IMR-90 (cell line): Measurements from ENCODE around the gene ZNF776. TPM values are rescaled to one million over a fixed set of nuclear protein-coding genes. Genes with fewer than 3 reads are reported as not detected.

Experiments
- ATAC-seq: fragments of 200-7000 bp; cut with Tn5 transposase; 2 replicates; pipeline ENCODE4 v1.9.1; 2020; ENCODE audit warnings: low read depth, mild to moderate bottlenecking, moderate library complexity
- BruUV-seq: library from RNA; stranded (reverse); fragments of 400-500 nt; replicated peaks from 2 replicates; lab custom pipeline; 2021; lab: Mats Ljungman, UMichigan
- CTCF ChIA-PET: fragments of 300-600 bp; formaldehyde crosslinking; extraction: SDS; loops from one replicate; lab custom pipeline; 2021; ENCODE audit warnings: antibody characterized with exemption; lab: Yijun Ruan, JAX
- POLR2A ChIA-PET: fragments of 300-600 bp; sonication (Branson Sonifier 250); formaldehyde crosslinking; loops from one replicate; lab custom pipeline; 2022; ENCODE audit warnings: antibody characterized with exemption; ENCODE audit not compliant: unreplicated experiment; lab: Charles Lee
- DNase-seq: peaks from one replicate; pipeline ENCODE4 v3.0.0; 2013
- H2AFZ ChIP-seq: replicated peaks from 2 replicates; pipeline ENCODE3; 2013; ENCODE audit warnings: low read length, mild to moderate bottlenecking; ENCODE audit not compliant: poor library complexity
- H2AK5ac ChIP-seq: 2 replicates; pipeline ENCODE4 v1.6.1; 2013; ENCODE audit warnings: low read depth, low read length, inconsistent platforms
- H2AK9ac ChIP-seq: replicated peaks from 2 replicates; pipeline ENCODE3; 2013; ENCODE audit warnings: mild to moderate bottlenecking, low read depth, low read length, moderate library complexity; ENCODE audit not compliant: poor library complexity
- H2BK120ac ChIP-seq: 2 replicates; pipeline ENCODE4 v1.6.1; 2013; ENCODE audit warnings: low read depth, low read length, inconsistent platforms
- H2BK15ac ChIP-seq: 3 replicates; pipeline ENCODE4 v1.6.1; 2013; ENCODE audit warnings: low read depth, low read length, inconsistent platforms
- H2BK20ac ChIP-seq: 2 replicates; pipeline ENCODE4 v1.6.1; 2013; ENCODE audit warnings: low read depth, mild to moderate bottlenecking, inconsistent platforms, low read length, moderate library complexity
- H2BK5ac ChIP-seq: 2 replicates; pipeline ENCODE4 v1.6.1; 2013; ENCODE audit warnings: mild to moderate bottlenecking, low read depth, low read length, inconsistent platforms; ENCODE audit not compliant: poor library complexity, severe bottlenecking
- H3K14ac ChIP-seq: replicated peaks from 2 replicates; pipeline ENCODE4 v1.6.1; 2013; ENCODE audit warnings: low read depth, low read length, inconsistent platforms
- H3K18ac ChIP-seq: 2 replicates; pipeline ENCODE4 v1.6.1; 2013; ENCODE audit warnings: low read depth, low read length, control low read depth
- H3K23ac ChIP-seq: 2 replicates; pipeline ENCODE4 v1.6.1; 2013; ENCODE audit warnings: low read depth, low read length, inconsistent platforms
- H3K27ac ChIP-seq: 2 replicates; pipeline ENCODE4 v1.5.1; 2013; ENCODE audit warnings: mild to moderate bottlenecking, control low read depth, low read length; ENCODE audit not compliant: insufficient read depth
- H3K27me3 ChIP-seq: 2 replicates; pipeline ENCODE4 v1.6.1; 2013; ENCODE audit warnings: low read length; ENCODE audit not compliant: control insufficient read depth, insufficient read depth
- H3K36me3 ChIP-seq: 2 replicates; pipeline ENCODE4 v1.6.1; 2013; ENCODE audit warnings: low read length, mixed read lengths; ENCODE audit not compliant: control insufficient read depth, insufficient read depth
- H3K4ac ChIP-seq: 2 replicates; pipeline ENCODE4 v1.6.1; 2013; ENCODE audit warnings: low read depth, low read length, inconsistent platforms
- H3K4me1 ChIP-seq: 2 replicates; pipeline ENCODE4 v1.6.1; 2013; ENCODE audit warnings: low read length, mixed read lengths; ENCODE audit not compliant: control insufficient read depth, insufficient read depth
- H3K4me2 ChIP-seq: 2 replicates; pipeline ENCODE4 v1.6.1; 2013; ENCODE audit warnings: low read depth, mild to moderate bottlenecking, control low read depth, low read length, moderate library complexity
- H3K4me3 ChIP-seq: 2 replicates; pipeline ENCODE4 v1.5.1; 2013; ENCODE audit warnings: low read depth, mild to moderate bottlenecking, control low read depth, low read length, moderate library complexity; ENCODE audit not compliant: insufficient read depth
- H3K56ac ChIP-seq: 2 replicates; pipeline ENCODE4 v1.6.1; 2013; ENCODE audit warnings: low read length, inconsistent platforms; ENCODE audit not compliant: insufficient read depth; ENCODE audit errors: extremely low read depth
- H3K79me1 ChIP-seq, 2 experiments: 2 replicates each; pipeline ENCODE4 v1.6.1; 2013; ENCODE audit warnings: low read length in 2 of 2, inconsistent platforms in 1 of 2, low read depth in 1 of 2
- H3K9ac ChIP-seq: 2 replicates; pipeline ENCODE4 v1.6.1; 2013; ENCODE audit warnings: low read depth, low read length, control low read depth
- H3K9me1 ChIP-seq: 2 replicates; pipeline ENCODE4 v1.6.1; 2013; ENCODE audit warnings: low read length, inconsistent platforms; ENCODE audit not compliant: insufficient read depth
- H3K9me3 ChIP-seq: 2 replicates; pipeline ENCODE4 v1.6.1; 2013; ENCODE audit warnings: low read length; ENCODE audit not compliant: control insufficient read depth, insufficient read depth
- H4K20me1 ChIP-seq: 2 replicates; pipeline ENCODE4 v1.6.1; 2013; ENCODE audit warnings: low read length, inconsistent platforms; ENCODE audit not compliant: insufficient read depth
- H4K5ac ChIP-seq: 2 replicates; pipeline ENCODE4 v1.6.1; 2013; ENCODE audit warnings: mild to moderate bottlenecking, low read depth, low read length, control low read depth
- H4K8ac ChIP-seq, 2 experiments: 2 replicates each; pipeline ENCODE4 v1.6.1; 2013; ENCODE audit warnings: low read depth in 2 of 2, low read length in 2 of 2, control low read depth in 1 of 2, inconsistent platforms in 1 of 2
- H4K91ac ChIP-seq: 2 replicates; pipeline ENCODE4 v1.6.1; 2013; ENCODE audit warnings: low read depth, low read length, inconsistent platforms; ENCODE audit not compliant: insufficient read depth
- CEBPB ChIP-seq: IDR thresholded peaks from 2 replicates; pipeline ENCODE4 v1.6.1; 2012; ENCODE audit warnings: low read depth, low read length, improper control_type of control experiment
- CHD1 ChIP-seq: IDR thresholded peaks from 2 replicates; pipeline ENCODE4 v1.6.1; 2012; ENCODE audit warnings: low read depth, low read length, improper control_type of control experiment
- MAFK ChIP-seq: IDR thresholded peaks from 2 replicates; pipeline ENCODE4 v1.6.1; 2012; ENCODE audit warnings: low read depth, low read length, improper control_type of control experiment
- RFX5 ChIP-seq: IDR thresholded peaks from 2 replicates; pipeline ENCODE4 v1.8.0; 2012; ENCODE audit warnings: low read depth, mild to moderate bottlenecking, low read length, moderate library complexity
- WGBS, 2 experiments: methylation state at CpG; one replicate each; pipeline versions ENCODE4 v1.1.5 to v1.1.7; 2013; ENCODE audit warnings: missing lambda C conversion rate in 2 of 2; ENCODE audit not compliant: insufficient read length in 1 of 2; ENCODE audit errors: extremely low coverage in 2 of 2; 5-methylcytosine and 5-hydroxymethylcytosine counted together
- dilution Hi-C: fragments of 300-500 bp; cut with HindIII; formaldehyde crosslinking; loops from one replicate; pipeline ENCODE4 v1.14.3; 2018; ENCODE audit warnings: low sequenced_read_pairs; ENCODE audit not compliant: unreplicated experiment
- in situ Hi-C: fragments of 300-500 bp; cut with MboI; formaldehyde crosslinking; loops from 3 replicates; pipeline ENCODE4 v1.14.3; 2019; ENCODE audit warnings: low sequenced_read_pairs, inconsistent platforms, mixed read lengths
- intact Hi-C: fragments of 100-400 bp; cut with micrococcal nuclease; formaldehyde crosslinking; loops from 2 replicates; pipeline ENCODE4 v1.10.0; 2022
- polyA plus RNA-seq, 3 experiments: library from polyadenylated mRNA; depleted of rRNA; stranded (reverse); fragments of >200 nt; gene quantifications; 2 replicates each; pipeline ENCODE4 v1.2.3, GENCODE V29; 2012; ENCODE audit warnings: low replicate concordance in 1 of 3
- total RNA-seq: library from RNA; depleted of rRNA; stranded (reverse); fragments of >200 nt; gene quantifications from 2 replicates; pipeline ENCODE4 v1.2.3, GENCODE V29; 2012
- TF ChIP-seq, protein P1 (sequence below): fragments of 150-350 bp; IDR thresholded peaks from 2 replicates; pipeline ENCODE4 v1.6.1; 2016; ENCODE audit warnings: low read depth, mild to moderate bottlenecking, low read length, moderate library complexity, borderline replicate concordance
- TF ChIP-seq, protein P2 (sequence below): conservative IDR thresholded peaks from 2 replicates; pipeline ENCODE4 v1.5.1; 2012; ENCODE audit warnings: mild to moderate bottlenecking, low read depth, low read length, improper control_type of control experiment

Gene ZNF776
- total and polyA plus RNA-seq, 2 of the 4 experiments (the other 2 are of a cell fraction) = 4.3 to 14.3 TPM

- TF ChIP-seq MAFK (no peak), CHD1 (no peak)
These were observed 57.1 kb downstream of the ZNF776 start (continued) for GRCh38 chr19:57803594-57804325.

- H3K4me1 ChIP-seq = peaks cover 2% of the 10 kb centered on the region; the same call in 1 of the 2 replicates
- no peaks in the 10 kb centered on the region for H3K9me3 ChIP-seq
- intact Hi-C loops = no loop called here
- no peak overlapping the region for H2AK9ac ChIP-seq
- no peak overlapping the region for H3K4me3 ChIP-seq
- no peaks in the 10 kb centered on the region for H4K20me1 ChIP-seq
- no peaks in the 10 kb centered on the region for H3K27me3 ChIP-seq
- WGBS, 2 experiments = no CpG with 5 or more reads among the region's 2 CpGs
- H3K79me1 ChIP-seq = peaks cover 21 to 38% of the 10 kb centered on the region in 2 experiments
- H3K23ac ChIP-seq = no peak overlapping the region
- H3K18ac ChIP-seq = no peak overlapping the region
- H4K8ac ChIP-seq = no peak overlapping the region
- H2AFZ ChIP-seq = no peak overlapping the region
- no peak overlapping the region for H3K4me2 ChIP-seq
- ChIA-PET CTCF (no interaction called here), POLR2A (no interaction called here)
- no peak overlapping the region for H3K14ac ChIP-seq
- H4K5ac ChIP-seq = no peak overlapping the region
- H3K9me1 ChIP-seq = no peaks in the 10 kb centered on the region; the same call in 1 of the 2 replicates
- H2BK5ac ChIP-seq = no peak overlapping the region
- H3K4ac ChIP-seq = no peak overlapping the region
- dilution Hi-C loops = no loop called here
- H4K91ac ChIP-seq = no peak overlapping the region
- no TSS peak for BruUV-seq
- no peak overlapping the region for H3K27ac ChIP-seq
- H2BK20ac ChIP-seq = no peak overlapping the region
- TF ChIP-seq CEBPB (peak; percentile 46), RFX5 (no peak)
- TF ChIP-seq, protein P1, sequence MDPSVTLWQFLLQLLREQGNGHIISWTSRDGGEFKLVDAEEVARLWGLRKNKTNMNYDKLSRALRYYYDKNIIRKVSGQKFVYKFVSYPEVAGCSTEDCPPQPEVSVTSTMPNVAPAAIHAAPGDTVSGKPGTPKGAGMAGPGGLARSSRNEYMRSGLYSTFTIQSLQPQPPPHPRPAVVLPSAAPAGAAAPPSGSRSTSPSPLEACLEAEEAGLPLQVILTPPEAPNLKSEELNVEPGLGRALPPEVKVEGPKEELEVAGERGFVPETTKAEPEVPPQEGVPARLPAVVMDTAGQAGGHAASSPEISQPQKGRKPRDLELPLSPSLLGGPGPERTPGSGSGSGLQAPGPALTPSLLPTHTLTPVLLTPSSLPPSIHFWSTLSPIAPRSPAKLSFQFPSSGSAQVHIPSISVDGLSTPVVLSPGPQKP = no peak
- TF ChIP-seq, protein P2, sequence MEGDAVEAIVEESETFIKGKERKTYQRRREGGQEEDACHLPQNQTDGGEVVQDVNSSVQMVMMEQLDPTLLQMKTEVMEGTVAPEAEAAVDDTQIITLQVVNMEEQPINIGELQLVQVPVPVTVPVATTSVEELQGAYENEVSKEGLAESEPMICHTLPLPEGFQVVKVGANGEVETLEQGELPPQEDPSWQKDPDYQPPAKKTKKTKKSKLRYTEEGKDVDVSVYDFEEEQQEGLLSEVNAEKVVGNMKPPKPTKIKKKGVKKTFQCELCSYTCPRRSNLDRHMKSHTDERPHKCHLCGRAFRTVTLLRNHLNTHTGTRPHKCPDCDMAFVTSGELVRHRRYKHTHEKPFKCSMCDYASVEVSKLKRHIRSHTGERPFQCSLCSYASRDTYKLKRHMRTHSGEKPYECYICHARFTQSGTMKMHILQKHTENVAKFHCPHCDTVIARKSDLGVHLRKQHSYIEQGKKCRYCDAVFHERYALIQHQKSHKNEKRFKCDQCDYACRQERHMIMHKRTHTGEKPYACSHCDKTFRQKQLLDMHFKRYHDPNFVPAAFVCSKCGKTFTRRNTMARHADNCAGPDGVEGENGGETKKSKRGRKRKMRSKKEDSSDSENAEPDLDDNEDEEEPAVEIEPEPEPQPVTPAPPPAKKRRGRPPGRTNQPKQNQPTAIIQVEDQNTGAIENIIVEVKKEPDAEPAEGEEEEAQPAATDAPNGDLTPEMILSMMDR = no peak
- H2BK120ac ChIP-seq = no peak overlapping the region
- DNase-seq (no peak), ATAC-seq (no peak)
- H2BK15ac ChIP-seq = no peak overlapping the region
- in situ Hi-C loops = no loop called here
- H3K9ac ChIP-seq = no peak overlapping the region
- H3K56ac ChIP-seq = no peak overlapping the region
- H2AK5ac ChIP-seq = no peak overlapping the region
- H3K36me3 ChIP-seq = peaks cover 13% of the 10 kb centered on the region
These were observed 60.9 kb downstream of the ZNF776 start for GRCh38 chr19:57807541-57807940.
